ENCODE results near the gene PRRC2B.
A peak's percentile ranks its signal among the peaks of the same experiment; 100 is the strongest.
"Not testable (repeated sequence)": the region's sequence is repeated elsewhere in the genome, so short reads cannot be mapped to it uniquely, and the experiment has no call there.

The PRRC2B gene

DNA sequence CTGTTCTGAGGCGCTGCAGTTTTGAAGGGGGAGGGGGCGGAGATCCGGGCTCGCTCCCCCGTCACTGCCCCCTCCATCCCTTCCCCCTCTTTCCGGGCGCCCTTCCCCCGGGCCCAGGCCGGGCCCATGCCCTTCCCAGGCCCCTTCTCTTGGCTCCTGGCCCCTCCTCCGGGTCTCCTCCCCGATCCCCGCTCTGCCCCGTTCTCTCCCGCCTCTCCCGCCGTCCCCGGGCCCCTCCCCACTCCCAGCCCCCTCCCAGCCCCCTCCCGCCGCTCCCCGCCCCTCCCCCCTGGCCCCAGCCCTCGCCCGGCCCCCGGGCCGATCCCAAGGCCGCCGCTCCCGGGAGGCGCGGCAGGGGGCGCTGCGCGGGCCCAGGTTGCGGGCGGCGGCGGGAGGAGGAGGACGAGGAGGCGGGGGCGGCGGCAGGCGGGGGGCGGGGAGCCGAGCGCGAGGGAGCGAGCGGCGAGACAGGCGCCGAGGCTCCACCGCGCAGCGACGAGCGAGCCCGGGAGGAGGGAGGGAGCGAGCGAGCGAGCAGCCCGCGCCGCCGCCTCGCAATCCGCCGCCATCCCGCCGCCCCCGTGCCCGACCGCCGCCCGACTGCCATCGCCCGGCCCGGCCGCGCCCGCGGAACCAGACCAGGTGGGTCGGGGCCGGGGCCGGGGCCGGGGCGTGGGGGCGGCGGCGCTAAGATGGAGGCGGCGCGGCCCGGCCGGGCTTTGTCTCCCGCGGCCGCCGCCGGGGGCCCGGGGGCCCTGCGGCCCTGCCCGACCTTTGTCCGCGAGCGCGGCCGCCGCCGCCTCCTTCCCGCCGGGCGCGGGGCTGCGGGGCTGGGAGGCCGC lies at the start of gene PRRC2B:
Gene PRRC2B, plus strand, starts transcription at position 465 of the 842 bp plus-strand sequence. CDS start 36,059 bp downstream, outside the sequence.
- peak; percentile 82 to 87 for DNase-seq

DNA sequence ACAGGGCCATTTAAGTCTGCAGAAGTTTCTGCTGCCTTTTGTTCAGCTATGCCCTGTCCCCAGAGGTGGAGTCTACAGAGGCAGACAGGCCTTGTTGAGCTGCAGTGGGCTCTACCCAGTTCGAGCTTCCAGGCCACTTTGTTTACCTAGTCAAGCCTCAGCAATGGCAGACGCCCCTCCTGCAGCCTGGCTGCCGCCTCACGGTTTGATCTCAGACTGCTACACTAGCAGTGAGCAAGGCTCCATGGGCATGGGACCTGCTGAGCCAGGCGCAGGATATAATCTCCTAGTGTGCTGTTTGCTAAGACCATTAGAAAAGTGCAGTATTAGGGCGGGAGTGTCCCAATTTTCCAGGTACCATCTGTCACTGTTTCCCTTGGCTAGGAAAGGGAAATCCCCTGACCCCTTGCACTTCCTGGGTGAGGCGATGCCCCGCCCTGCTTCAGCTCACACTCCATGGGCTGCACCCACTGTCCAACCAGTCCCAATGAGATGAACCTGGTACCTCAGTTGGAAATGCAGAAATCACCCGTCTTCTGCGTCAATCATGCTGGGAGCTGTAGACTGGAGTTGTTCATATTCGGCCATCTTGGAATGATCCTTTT lies 48.9 kb upstream of the PRRC2B start:
- not testable (repeated sequence) for DNase-seq

DNA sequence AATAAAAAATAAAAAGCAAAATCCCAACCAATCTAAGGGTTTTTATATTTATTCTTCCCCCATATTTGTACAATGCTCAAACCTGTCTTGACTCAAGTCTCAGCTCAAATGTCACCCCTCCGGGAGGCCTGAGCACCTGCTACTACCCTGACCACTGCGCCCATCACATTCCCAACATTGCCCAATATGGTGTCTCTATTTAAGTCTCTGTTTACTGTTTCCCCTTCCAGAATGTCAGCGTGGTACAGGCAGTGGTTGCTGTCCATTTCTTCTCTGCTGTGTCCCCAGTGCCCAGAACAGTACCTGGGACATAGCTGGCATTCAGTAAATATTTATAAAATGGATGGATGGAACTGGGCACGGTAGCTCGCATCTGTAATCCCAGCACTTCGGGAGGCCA lies 47.3 kb upstream of the PRRC2B start:
- DNase-seq = no peak

GRCh38 chr9:131347376-131348020 lies 46.4 kb upstream of the PRRC2B start:
- DNase-seq = no peak

GRCh38 chr9:131348631-131349521 lies 45.0 kb upstream of the PRRC2B start:
- no peak for DNase-seq

GRCh38 chr9:131349522-131349880 lies 44.4 kb upstream of the PRRC2B start:
- DNase-seq = no peak

DNA sequence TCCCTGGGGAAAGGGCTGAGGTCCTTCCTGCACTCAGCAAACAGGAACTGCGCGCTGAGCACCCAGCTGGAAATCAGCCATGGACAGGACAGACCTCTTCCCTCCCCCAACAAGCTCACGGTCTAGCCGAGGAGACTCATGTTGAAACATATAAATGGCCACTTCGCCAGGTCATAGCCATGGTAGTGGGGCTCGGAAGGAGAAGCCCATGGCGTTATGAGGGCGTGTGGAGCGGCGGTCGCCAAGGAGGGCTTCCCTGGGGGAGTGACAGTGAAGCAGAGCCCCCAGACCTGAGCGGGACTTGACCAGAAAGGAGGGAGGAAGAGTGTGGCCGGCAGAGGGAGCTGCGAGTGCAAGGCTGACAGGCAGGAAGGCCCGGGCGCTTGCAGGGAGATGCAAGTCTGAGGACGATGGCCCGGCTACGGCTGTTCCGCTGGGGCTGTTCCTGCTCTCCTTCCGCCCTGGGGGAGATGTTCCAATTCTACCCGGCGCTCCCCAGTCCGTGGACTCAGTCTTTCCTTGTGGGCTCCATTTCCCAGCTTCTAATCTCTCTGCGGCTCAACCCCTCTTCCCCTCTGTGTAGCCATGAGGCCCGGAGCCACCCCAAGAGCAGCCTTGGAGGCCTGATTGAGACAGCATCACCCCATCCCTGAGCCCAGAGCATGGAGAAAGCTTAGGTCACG lies 43.9 kb upstream of the PRRC2B start:
- peak; percentile 17 to 65 for DNase-seq

- DNase-seq = not testable (repeated sequence)
These were observed 37.4 kb upstream of the PRRC2B start for GRCh38 chr9:131356479-131356878.

- DNase-seq = no peak
These were observed 35.3 kb upstream of the PRRC2B start for GRCh38 chr9:131358556-131358955.

DNA sequence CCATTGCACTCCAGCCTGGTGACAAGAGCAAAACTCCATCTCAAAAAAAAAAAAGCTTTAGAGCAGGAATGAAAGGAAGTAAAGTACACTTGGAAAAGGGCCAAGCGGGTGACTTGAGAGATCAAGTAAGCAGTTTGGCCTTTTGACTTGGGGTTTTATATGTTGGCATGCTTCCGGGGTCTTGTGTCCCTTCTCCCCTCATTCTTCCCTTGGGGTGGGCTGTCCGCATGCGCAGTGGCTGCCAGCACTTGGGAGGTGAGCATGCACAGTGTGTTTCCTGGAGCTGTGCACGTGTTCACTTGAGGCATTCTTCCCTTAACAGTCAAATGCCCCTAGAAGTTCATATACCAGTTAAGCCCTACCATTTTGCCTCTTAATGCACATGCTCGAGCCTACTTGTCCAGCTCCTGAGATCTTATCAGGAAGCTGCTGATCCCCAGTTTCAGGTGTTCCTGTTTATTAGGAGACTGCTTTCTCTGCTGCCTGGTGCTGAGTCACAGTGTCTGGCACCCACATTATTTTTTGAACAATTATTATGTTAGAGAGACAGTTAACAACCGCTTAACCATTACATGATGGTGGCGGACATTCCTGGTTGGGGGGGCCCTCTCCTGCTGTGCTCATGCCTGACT lies 32.6 kb upstream of the PRRC2B start:
- DNase-seq = no peak

GRCh38 chr9:131365546-131365945 lies 28.3 kb upstream of the PRRC2B start:
- DNase-seq = no peak

- no peak for DNase-seq
These were observed 27.0 kb upstream of the PRRC2B start for GRCh38 chr9:131366761-131367401.

DNA sequence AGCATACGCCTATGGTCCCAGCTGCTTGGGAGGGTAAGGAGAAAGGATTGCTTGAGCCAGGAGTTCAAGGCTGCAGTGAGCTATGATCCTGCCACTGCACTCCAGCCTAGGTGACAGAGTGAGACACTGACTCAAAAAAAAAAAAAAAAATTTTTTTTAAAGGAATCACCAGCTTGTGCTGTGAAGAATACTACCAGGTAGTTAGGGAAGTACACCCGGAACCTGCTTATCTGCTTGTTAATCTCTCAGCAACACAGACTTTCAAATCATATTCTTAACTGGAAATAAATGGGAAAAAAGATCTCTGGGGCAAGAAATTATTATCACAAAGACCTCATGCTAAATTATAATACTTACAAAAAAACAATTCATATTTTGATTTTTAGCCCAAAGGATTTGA lies 26.4 kb upstream of the PRRC2B start:
- DNase-seq = no peak

- DNase-seq = no peak
These were observed 23.2 kb upstream of the PRRC2B start for GRCh38 chr9:131370638-131371037.

DNA sequence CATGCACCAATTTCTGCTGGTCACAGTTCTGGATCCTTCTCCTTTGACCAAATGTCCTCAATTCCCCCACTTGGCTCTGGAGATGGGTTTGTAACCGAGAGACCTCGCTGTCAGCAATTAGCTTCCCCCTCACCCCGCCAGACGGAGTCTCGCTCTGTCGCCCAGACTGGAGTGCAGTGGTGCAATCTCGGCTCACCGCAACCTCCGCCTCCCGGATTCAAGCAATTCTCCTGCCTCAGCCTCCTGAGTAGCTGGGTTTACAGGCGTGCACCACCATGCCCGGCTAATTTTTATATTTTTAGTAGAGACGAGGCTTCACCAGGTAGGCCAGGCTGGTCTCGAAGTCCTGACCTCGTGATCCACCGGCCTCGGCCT lies 21.3 kb upstream of the PRRC2B start:
- not testable (repeated sequence) for DNase-seq

GRCh38 chr9:131374638-131375037 lies 19.2 kb upstream of the PRRC2B start:
- not testable (repeated sequence) for DNase-seq

DNA sequence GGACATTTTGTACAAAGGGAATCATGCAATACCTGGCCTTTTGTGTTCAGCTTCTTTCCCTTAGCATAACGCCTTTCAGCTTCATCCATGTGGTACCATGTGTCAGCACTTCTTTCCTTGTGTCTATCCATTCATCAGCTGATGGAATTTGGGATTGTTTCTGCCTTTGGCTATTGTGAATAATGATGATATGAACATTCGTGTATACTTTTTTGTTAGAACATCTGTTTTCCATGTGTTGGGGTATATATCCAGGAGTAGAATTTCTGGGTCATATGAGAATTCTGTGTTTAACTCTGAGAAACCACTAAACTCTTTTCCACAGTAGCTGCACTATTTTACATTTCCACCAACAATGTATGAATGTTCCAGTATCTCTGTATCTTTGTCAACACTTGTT lies 14.8 kb upstream of the PRRC2B start:
- no peak for DNase-seq

DNA sequence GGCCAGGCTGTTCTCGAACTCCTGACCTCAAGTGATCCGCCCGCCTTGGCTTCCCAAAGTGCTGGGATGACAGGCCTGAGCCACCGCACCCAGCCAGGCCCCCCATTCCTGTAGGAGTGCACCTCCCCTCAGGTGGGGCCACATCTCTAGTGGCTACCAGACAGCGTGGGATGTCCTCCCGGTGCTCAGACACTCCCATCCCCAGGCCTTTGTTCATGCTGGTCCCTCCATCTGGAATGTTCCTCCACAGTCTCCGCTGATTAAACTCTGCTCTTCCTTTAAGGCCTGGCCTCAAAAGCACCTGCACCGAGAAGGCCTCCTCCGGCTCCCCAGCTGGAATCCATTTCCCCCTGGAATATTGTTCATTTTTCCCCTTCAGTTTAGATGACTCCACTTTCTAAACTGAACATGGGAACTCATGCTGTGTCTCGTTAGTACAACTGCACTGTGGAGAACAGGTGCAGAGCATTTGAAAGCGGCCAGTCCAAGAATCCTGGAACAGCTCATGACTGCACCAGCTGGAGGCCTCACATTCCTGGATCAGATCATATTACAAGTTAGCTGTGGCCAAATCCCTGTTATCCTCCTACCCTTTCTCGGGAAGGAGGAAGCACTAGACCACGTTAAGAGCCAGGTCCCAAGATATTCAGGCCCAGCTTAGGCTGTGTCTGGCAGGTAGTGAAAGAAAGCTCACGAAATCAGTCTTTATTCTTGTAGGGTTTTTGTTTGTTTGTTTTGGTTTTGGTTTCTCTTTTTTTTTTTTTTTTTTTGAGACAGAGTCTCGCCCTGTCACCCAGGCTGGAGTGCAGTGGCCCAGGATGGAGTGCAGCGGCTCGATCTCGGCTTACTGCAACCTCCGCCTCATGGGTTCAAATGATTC lies 10.8 kb upstream of the PRRC2B start:
- DNase-seq = no peak

DNA sequence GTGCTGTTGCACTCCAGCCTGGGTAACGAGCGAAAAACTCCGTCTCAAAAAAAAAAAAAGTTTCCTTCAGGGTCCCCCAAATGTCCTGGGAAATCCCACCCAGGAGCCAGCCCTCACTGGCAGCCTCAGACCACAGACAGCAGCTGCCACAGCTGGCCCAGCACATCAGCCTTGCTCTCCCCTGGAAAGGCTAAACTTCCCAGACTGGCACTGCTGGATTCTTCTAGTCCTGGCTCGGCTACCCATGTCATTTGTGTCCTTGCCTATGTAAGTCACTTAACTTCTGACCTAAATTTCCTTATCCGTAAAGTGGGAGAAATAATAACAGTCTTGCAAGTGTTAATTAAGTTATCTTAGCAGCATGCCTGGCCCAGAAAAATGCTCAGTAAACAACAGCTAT lies 8.6 kb upstream of the PRRC2B start:
- no peak for DNase-seq

- no peak for DNase-seq
These were observed 7.6 kb upstream of the PRRC2B start for GRCh38 chr9:131386281-131386680.

Measured in NCI-H1930 (cell line).